Thoracic aorta (tissue), 2 donors: ENCODE data around the gene DLG1. TPM values are rescaled to one million over a fixed set of nuclear protein-coding genes. Genes with fewer than 3 reads are reported as not detected.

ENCODE experiments used
- ATAC-seq: fragments of 150-250 bp; one replicate; pipeline ENCODE4 v1.8.0; 2017; ENCODE audit warnings: low read depth; ENCODE audit not compliant: insufficient number of reproducible peaks, low FRiP score
- DNase-seq: peaks from one replicate; pipeline ENCODE4 v3.0.0-alpha.2; 2020; ENCODE audit warnings: low spot score
- H3K27ac ChIP-seq, 2 donors: fragments of 200-600 bp; sonication (generic); 1 replicate in 1 of 2; 2 replicates in 1 of 2; pipeline ENCODE4 v1.5.1; 2016; ENCODE audit warnings: mild to moderate bottlenecking in 2 of 2, moderate library complexity in 2 of 2
- H3K27me3 ChIP-seq: fragments of 200-600 bp; sonication (generic); replicated peaks from 2 replicates; pipeline ENCODE4 v1.6.0; 2016; ENCODE audit warnings: mild to moderate bottlenecking; ENCODE audit not compliant: insufficient read depth
- H3K36me3 ChIP-seq: fragments of 200-600 bp; sonication (generic); one replicate; pipeline ENCODE4 v1.5.1; 2016
- H3K4me1 ChIP-seq, 2 donors: fragments of 200-600 bp; sonication (generic); 1 replicate in 1 of 2; 2 replicates in 1 of 2; pipeline versions ENCODE4 v1.5.1 to v1.6.0; 2016; ENCODE audit warnings: low read depth in 2 of 2, mild to moderate bottlenecking in 1 of 2; ENCODE audit not compliant: control insufficient read depth in 1 of 2
- H3K4me3 ChIP-seq: fragments of 200-600 bp; sonication (generic); 2 replicates; pipeline ENCODE4 v1.5.1; 2016; ENCODE audit warnings: mild to moderate bottlenecking
- H3K9me3 ChIP-seq: fragments of 200-600 bp; sonication (generic); 2 replicates; pipeline ENCODE4 v1.5.1; 2016
- CTCF ChIP-seq: fragments of 200-600 bp; sonication (generic); IDR thresholded peaks from one replicate; pipeline ENCODE4 v1.5.1; 2019; ENCODE audit warnings: antibody characterized with exemption
- total RNA-seq, 2 donors: library from RNA; depleted of rRNA; stranded (reverse); fragments of >200 nt; gene quantifications; one replicate each; pipeline versions ENCODE4 v1.1.0 to v1.2.3, GENCODE V29; 2016

DLG1 gene
- total RNA-seq, 2 donors from 2014 or later, result 46.4 to 67.8 TPM

- TF ChIP-seq CTCF, result no peak
- no peak overlapping the region for H3K27ac ChIP-seq
- no peaks in the 10 kb centered on the region for H3K36me3 ChIP-seq
- peaks cover 0 to 9% of the 10 kb centered on the region in 2 donors for H3K4me1 ChIP-seq
- no peaks in the 10 kb centered on the region for H3K9me3 ChIP-seq
- DNase-seq (no peak), ATAC-seq (no peak)
- no peaks in the 10 kb centered on the region for H3K27me3 ChIP-seq
- H3K4me3 ChIP-seq, result no peak overlapping the region
Measured at GRCh38 chr3:197256104-197256503, 42.3 kb downstream of the DLG1 start.

GRCh38 chr3:197253238-197253947 is 45.0 kb downstream of the DLG1 start:
- ATAC-seq (no peak), DNase-seq (no peak)
- no peak for TF ChIP-seq CTCF
- Histone ChIP-seq H3K4me1 (peaks cover 0 to 9% of the 10 kb centered on the region in 2 donors), H3K36me3 (no peaks in the 10 kb centered on the region), H3K4me3 (no peak overlapping the region), H3K27ac (no peak overlapping the region), H3K27me3 (no peaks in the 10 kb centered on the region), H3K9me3 (peaks cover 13% of the 10 kb centered on the region)

- H3K4me3 ChIP-seq, result no peak overlapping the region
- ATAC-seq, result no peak
- H3K36me3 ChIP-seq, result no peaks in the 10 kb centered on the region
- H3K27me3 ChIP-seq, result no peaks in the 10 kb centered on the region
- H3K27ac ChIP-seq, result no peak overlapping the region
- H3K4me1 ChIP-seq, result no peaks in the 10 kb centered on the region
- no peak for DNase-seq
- TF ChIP-seq CTCF, result no peak
- peaks cover 16% of the 10 kb centered on the region for H3K9me3 ChIP-seq
Measured at GRCh38 chr3:197249542-197249941, 48.9 kb downstream of the DLG1 start.

GRCh38 chr3:197248341-197248740 is 50.1 kb downstream of the DLG1 start:
- H3K9me3 ChIP-seq, result peaks cover 19% of the 10 kb centered on the region
- no peak for DNase-seq
- H3K4me1 ChIP-seq, result no peaks in the 10 kb centered on the region
- H3K27ac ChIP-seq, result no peak overlapping the region
- H3K27me3 ChIP-seq, result no peaks in the 10 kb centered on the region
- no peak overlapping the region for H3K4me3 ChIP-seq
- no peak for TF ChIP-seq CTCF
- no peak for ATAC-seq
- H3K36me3 ChIP-seq, result no peaks in the 10 kb centered on the region

- H3K9me3 ChIP-seq, result peaks cover 33% of the 10 kb centered on the region
- no peak for ATAC-seq
- DNase-seq, result no peak
Measured at GRCh38 chr3:197244751-197245150, 53.7 kb downstream of the DLG1 start.

More at GRCh38 chr3:197244751-197245150, 53.7 kb downstream of the DLG1 start:
- TF ChIP-seq CTCF, result no peak
- Histone ChIP-seq H3K27me3 (no peaks in the 10 kb centered on the region), H3K36me3 (no peaks in the 10 kb centered on the region), H3K27ac (no peak overlapping the region), H3K4me3 (no peak overlapping the region), H3K4me1 (no peaks in the 10 kb centered on the region)
